Anterior cingulate cortex (tissue), 58 donors: ENCODE measurements around the gene RAX.

Experiments used
- DNase-seq, 58 donors: peaks; one replicate each; lab custom pipeline; 2025; lab: John Stamatoyannopoulos, UW

Gene RAX

GRCh38 chr18:59272891-59273758 lies at the start of gene RAX:
TSS of gene RAX (minus strand) at chr18:59273454. CDS start at chr18:59273206, 248 bp downstream.
- no peak for DNase-seq

- DNase-seq, result no peak
Measured at GRCh38 chr18:59318460-59319050, 45.3 kb upstream of the RAX start, which contains the start of gene CPLX4. TSS of gene CPLX4 (minus strand) at chr18:59318649. CDS start at chr18:59318462, 187 bp downstream.

GRCh38 chr18:59311631-59312030 lies 38.4 kb upstream of the RAX start:
- no peak for DNase-seq

- DNase-seq, result no peak
Measured at GRCh38 chr18:59308938-59309260, 35.6 kb upstream of the RAX start.

- peak in 48 of 58 donors; percentile 3 to 67 (median 28) for DNase-seq
Measured at GRCh38 chr18:59308248-59308937, 35.1 kb upstream of the RAX start.

- DNase-seq, result no peak
Measured at GRCh38 chr18:59306640-59307039, 33.4 kb upstream of the RAX start.

GRCh38 chr18:59305295-59305694 lies 32.0 kb upstream of the RAX start:
- DNase-seq, result no peak

- DNase-seq, result no peak
Measured at GRCh38 chr18:59303656-59304195, 30.5 kb upstream of the RAX start.

GRCh38 chr18:59303006-59303405 lies 29.8 kb upstream of the RAX start:
- no peak for DNase-seq

GRCh38 chr18:59301929-59302328 lies 28.7 kb upstream of the RAX start:
- DNase-seq, result no peak

- no peak for DNase-seq
Measured at GRCh38 chr18:59300676-59301285, 27.5 kb upstream of the RAX start.

GRCh38 chr18:59298871-59299270 lies 25.6 kb upstream of the RAX start:
- DNase-seq, result no peak

- no peak for DNase-seq
Measured at GRCh38 chr18:59293317-59293716, 20.1 kb upstream of the RAX start.

GRCh38 chr18:59286341-59286740 lies 13.1 kb upstream of the RAX start:
- no peak for DNase-seq

GRCh38 chr18:59282341-59282740 lies 9.1 kb upstream of the RAX start:
- no peak for DNase-seq

GRCh38 chr18:59279722-59280121 lies 6.5 kb upstream of the RAX start:
- DNase-seq, result no peak

- no peak for DNase-seq
Measured at GRCh38 chr18:59279193-59279592, 5.9 kb upstream of the RAX start.

GRCh38 chr18:59278793-59279192 lies 5.5 kb upstream of the RAX start:
- no peak for DNase-seq

- no peak for DNase-seq
Measured at GRCh38 chr18:59276047-59276446, 2.8 kb upstream of the RAX start.

GRCh38 chr18:59275406-59275949 lies 2.2 kb upstream of the RAX start:
- DNase-seq, result no peak
